NCI-H69 (cell line): ENCODE results near the gene NDUFA7.
"Not testable (repeated sequence)": the region's sequence is repeated elsewhere in the genome, so short reads cannot be mapped to it uniquely, and the experiment has no call there.

Source experiments
- DNase-seq: peaks from one replicate; lab custom pipeline; 2025; lab: John Stamatoyannopoulos, UW

NDUFA7 gene

DNA sequence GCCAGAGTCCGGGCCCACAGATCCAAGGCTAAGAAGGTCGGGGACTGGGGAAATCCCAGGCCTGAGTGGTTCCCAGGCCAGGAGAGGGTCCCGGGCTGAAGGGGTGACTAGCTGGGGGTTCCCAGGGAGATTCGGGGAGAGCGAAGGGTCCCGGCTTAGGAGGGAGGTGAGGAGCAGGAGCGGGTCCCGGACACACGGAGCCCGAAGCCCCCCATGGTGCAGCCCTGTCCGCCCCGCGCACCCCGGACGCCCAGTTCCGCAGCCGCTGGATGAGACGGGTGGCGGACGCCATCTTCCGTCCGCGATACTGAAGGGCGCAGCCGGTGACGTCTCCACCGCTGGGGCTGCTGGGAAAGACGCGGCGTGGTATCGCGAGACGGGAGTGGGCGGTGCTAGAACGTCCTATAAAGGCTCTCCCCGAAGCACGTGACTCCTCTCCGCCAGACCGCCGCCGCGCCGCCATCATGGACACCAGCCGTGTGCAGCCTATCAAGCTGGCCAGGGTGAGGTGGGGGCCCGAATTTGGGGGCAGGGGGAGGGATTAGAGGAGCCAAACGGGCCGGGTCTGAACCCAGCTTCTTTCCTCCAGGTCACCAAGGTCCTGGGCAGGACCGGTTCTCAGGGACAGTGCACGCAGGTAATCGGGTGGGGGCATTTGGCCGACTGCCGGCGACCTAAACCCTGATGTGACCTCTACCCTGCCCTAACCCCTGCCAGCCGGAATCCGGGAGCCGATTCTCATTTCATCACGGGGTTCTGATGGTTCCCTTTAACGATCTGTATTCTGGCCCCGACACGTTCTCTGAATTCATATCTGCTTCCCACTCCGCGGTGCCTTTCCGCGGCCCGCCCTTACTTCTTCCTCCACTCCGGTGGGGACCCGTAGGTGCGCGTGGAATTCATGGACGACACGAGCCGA, at the start of gene NDUFA7, which contains the start of gene RPS28:
TSS of gene NDUFA7 (minus strand) at position 309 of the 919 bp plus-strand sequence. CDS start at position 292, 17 bp downstream.
TSS of gene RPS28 (plus strand) at position 430 of the 919 bp plus-strand sequence. CDS start at position 465, 35 bp downstream.
- peak; percentile 97 for DNase-seq

DNA sequence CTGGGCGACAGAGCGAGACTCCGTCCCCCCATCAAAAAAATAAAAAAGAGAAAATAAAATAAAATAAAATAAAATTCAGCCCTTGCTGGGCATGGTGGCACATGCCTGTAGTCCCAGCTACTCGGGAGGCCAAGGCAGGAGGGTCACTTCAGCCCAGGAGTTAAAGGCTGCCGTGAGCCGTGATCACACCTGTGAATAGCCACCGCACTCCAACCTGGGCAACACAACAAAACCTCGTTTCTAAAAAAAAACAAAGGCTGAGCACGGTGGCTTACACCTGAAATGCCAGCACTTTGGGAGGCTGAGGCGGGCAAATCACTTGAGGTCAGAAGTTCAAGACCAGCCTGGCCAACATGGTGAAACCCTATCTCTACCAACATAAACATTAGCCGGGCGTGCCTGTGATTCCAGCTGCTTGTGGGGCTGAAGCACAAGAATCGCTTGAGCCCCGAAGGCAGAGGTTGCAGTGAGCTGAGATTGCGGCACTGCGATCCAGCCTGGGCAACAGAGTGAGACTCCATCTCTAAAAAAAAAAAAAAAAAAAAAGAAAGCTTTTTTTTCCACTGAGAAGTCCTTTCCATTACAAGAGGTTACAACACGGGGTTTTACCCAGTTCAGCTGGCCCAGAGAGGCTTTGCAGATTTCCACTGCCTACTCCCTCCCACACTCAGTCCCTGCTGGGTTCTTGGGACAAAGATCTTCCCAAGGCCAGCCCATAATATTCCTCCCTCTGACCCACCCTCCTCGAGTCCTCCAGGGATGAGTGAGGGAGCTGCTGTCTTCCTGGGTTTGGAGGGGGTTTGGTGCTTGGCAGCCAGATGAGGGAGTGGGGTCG, 49.2 kb upstream of the NDUFA7 start:
- DNase-seq, result no peak

DNA sequence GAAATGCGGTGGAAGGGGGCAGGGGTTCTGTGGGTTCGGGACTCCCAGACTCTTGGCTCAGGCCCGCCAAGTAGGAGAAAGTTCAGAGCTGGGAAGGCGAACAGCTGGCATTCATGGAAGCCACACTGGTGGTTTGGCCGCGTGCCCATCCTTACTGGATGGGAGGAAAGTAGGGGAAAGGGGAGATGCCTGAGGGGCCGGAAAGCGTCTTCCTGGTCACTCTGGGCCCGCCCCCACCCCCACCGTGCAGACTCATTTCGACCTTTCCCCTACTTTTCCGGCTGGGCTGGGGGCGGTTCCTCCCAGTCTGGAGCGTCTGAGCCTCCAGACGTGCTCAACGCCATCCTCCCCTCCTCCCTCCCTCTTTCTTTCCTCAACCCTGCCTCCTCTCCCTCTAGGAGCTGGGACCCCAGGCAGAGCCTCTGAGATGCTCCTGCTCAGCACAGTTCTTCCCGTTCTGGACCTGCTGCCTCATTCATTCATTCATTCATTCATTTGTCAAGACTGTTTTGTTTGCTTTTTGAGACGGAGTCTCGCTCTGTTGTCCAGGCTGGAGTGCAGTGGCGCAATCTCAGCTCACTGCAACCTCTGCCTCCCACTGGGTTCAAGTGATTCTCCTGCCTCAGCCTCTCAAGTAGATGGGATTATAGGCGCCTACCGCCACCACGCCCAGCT, 46.3 kb upstream of the NDUFA7 start:
- DNase-seq, result peak; percentile 97

DNA sequence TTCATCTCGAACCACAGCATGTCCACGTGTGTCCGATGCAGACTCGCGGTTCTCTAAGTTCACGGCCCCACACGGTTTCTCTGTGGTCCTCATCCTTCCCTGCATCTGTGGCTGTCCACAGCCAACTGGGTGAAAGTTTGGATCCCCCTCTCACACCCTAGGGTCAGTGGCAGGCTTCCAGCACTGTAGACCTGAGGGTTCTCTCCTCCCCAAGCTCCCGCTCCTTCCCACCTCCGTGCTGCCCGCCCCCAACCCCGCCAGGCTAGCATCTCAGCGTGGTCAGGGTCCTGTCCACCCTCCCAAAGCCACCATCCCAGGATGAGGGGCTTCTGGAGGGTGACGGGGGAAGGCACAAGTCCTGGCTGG, 45.8 kb upstream of the NDUFA7 start:
- no peak for DNase-seq

DNA sequence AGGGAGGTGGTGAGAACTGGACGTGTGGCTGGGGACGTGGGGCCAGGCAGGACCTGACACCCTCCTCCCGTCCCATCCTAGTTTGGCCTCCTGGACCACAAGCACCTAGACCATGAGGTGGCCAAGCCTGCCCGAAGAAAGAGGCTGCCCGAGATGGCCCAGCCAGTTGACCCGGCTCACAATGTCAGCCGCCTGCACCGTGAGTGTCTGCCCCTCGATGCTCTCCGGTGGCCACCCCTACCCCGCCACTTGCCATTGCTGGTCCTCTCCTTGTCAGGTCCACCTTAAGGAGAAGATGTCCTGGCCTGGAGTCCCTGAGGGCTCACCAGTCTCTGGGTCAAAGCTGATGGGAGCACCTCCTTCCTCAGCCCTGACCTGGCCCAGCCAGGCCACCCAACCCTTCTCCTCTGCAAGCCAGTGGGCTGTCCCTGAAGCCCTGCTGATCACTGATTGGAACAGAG, 45.0 kb upstream of the NDUFA7 start:
- DNase-seq, result no peak

DNA sequence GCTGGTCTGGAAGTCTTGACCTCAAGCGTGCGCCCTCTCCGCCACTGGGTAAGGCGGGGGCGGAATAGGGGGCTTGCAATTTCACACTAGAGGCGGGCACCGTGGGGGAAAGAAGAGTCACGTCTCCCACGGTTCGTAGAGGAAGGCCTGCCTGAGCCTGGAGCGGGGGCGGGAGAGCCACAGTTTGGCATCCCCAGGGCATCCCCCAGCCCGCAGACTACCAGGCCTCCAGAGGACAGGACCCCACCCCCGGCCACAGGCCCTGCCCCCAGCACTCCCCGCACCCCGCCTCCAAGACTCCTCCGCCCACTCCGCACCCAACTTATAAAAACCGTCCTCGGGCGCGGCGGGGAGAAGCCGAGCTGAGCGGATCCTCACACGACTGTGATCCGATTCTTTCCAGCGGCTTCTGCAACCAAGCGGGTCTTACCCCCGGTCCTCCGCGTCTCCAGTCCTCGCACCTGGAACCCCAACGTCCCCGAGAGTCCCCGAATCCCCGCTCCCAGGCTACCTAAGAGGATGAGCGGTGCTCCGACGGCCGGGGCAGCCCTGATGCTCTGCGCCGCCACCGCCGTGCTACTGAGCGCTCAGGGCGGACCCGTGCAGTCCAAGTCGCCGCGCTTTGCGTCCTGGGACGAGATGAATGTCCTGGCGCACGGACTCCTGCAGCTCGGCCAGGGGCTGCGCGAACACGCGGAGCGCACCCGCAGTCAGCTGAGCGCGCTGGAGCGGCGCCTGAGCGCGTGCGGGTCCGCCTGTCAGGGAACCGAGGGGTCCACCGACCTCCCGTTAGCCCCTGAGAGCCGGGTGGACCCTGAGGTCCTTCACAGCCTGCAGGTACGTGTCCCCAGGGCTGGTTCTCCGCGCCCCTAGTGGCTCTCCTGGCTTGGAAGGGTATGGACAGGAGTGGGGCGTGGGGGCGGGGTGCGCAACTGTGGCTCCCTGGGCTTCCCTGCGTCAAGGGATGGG, 42.9 kb upstream of the NDUFA7 start, which contains the start of gene ANGPTL4:
TSS of gene ANGPTL4 (plus strand) at position 353 of the 969 bp plus-strand sequence. CDS start at position 520, 167 bp downstream.
- peak; percentile 46 for DNase-seq

DNA sequence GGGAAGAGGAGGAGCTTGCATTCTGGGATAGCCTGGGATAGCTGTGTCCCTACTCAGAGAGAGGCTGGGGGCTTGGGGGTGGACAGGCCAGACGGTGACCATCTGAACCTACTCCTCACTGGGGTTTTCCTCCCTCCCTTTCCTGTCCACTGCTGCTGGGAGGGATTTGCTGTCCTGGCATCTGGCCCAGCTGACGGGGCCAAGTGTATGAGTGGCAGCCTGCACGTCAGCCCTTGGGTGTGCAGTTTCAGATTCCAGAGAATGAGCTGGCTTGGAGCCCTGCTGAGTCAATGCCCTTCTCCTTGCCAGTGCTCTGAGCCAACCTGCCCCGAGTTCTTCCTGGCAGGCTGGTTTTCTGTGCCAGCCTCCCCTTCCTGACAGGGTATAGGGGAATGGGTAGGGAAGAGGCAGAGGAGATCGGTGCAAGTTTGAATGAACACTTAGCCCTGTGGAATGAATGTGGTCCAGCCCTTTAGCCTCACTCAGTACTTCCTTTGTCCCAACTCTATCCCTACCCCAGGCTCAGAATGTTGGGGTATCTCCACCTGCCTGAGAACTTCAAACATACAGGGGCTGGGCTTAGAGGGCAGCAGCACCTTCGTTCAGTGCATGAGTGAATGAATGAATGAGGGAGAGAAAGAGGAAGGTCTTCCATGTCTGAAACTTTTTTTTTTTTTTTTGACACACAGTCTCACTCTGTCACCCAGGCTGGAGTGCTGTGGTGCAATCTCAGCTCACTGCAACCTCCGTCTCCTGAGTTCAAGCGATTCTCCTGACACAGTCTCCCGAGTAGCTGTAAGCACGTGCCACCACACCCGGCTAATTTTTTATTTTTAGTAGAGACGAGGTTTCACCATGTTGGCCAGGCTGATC, 41.0 kb upstream of the NDUFA7 start:
- peak; percentile 86 for DNase-seq

DNA sequence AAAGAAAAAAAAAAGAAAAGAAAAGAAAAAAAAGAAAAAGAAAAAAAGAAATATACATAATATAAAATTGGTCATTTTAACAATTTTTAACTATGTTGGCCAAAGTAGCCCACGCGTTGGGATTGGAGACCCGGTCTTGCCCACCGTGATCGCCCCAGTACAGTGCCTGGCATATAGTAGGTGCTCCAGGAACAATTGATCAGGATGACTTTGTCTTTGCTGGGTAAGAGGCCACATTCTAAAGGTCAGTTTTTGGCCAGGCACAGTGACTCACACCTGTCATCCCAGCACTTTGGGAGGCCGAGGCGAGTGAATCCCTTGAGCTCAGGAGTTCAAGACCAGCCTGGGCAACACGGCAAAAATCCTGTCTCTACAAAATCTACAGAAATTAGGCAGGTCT, 39.0 kb upstream of the NDUFA7 start:
- no peak for DNase-seq

DNA sequence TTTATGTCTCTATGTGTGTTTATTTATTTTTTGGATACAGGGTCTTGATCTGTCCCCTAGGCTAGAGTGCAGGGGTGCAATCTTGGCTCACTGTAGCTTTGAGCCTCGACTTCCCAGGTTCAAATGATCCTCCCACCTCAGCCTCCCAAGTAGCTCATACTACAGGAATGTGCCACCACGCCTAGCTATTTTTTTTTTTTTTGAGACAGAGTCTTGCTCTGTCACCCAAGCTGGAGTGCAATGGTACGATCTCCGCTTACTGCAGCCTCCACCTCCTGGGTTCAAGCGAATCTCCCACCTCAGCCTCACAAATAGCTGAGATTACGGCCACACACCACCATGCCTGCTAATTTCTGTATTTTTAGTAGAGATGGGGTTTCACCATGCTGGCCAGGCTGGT, 37.8 kb upstream of the NDUFA7 start:
- DNase-seq, result no peak

DNA sequence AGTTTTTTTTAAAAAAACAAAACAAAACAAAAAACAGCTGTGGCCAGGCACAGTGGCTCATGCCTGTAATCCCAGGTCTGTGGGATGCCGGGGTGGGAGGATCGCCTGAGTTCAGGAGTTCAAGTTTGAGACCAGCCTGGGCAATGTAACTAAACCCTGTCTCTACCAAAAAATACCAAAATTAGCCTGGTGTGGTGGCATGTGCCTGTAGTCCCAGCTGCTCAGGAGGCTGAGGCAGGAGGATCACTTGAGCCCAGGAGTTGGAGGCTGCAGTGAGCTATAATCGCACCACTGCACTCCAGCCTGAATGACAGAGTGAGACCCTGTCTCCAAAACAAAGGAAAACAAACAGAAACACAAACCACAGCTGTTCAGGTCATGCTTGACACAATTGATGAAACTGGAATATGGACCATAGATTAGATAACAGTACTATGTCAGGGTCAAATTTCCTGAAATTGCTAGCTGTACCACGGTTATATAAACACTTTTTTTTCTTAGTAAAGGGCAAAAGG, 35.9 kb upstream of the NDUFA7 start:
- no peak for DNase-seq

DNA sequence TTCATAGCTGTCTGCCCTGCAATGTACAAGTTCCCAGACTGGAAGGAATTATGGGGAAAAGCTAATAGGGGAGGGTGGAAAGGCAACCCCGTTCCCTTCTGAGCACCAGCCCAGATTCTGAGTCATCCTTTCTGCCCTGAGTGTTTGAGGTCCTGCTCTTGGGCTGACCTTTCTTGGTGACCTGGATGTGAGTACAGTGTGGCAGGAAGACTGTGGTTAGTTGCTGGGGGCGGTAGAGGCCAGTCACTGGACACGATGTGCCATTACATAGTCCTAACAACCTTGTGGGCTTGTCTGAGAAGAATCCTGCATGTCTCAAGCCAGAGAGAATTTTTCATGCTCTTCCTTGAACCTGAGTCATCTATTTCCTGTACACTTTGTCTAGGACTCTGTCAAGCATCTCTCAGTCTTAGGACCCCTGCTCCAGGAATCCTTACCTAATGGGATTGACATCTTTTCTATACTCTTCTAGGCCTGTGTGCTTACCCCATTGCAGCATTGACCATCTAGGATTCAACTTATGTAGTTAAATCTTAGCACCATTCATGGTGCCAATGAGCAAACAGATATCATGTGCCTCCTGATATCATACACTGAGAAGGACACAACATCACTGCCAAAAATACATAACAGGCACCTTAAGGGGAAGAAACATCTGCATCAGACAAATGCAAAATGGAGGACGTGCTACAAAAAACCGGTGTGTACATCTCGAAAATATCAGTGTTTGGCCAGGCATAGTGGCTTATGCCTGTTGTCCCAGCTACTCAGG, 34.6 kb upstream of the NDUFA7 start:
- no peak for DNase-seq

DNA sequence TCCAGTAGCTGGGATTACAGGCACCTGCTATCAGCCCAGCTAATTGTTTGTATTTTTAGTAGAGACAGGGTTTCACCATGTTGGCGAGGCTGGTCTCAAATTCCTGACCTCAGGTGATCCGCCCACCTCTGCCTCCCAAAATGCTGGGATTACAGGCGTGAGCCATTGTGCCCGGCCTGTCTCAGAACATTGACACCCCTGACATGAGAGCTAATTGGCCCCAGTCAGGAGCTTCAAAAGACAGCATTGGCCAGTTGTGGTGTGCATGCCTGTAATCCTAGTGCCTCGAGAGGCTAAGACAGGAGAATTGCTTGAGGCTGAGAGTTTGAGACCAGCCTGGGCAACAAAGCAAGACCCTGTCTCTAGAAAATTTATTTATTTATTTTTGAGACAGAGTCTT, 31.7 kb upstream of the NDUFA7 start:
- not testable (repeated sequence) for DNase-seq

DNA sequence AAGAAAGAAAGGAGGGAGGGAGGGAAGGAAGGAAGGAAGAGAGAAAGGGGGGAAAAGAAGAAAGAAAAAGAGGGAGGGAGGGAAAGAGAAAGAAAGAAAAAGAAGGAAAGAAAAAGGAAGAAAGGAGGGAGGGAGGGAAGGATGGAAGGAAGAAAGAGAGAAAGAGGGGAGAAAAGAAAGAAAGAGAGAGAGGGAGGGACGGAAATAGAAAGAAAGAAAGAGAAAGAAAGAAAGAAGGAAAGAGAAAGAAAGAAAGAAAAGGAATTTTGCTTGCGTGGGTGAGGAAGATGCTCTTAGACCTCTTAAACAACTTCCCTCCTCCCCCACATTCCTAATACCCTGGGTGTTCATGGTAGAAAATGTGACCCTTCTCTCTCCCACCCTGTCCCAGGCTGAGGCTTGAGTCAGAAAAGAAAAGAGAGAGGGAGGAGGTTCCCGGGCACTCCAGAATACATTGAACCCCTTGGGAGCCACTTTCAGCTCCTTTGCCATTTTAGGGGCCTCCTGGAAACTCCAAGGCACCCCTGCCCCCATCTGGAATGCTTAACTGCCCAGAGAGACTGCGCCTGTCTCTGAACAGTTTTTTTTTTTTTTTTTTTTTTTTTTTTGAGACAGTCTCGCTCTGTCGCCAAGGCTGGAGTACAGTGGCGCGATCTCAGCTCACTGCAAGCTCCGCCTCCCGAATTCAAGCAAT, 31.1 kb upstream of the NDUFA7 start:
- no peak for DNase-seq

DNA sequence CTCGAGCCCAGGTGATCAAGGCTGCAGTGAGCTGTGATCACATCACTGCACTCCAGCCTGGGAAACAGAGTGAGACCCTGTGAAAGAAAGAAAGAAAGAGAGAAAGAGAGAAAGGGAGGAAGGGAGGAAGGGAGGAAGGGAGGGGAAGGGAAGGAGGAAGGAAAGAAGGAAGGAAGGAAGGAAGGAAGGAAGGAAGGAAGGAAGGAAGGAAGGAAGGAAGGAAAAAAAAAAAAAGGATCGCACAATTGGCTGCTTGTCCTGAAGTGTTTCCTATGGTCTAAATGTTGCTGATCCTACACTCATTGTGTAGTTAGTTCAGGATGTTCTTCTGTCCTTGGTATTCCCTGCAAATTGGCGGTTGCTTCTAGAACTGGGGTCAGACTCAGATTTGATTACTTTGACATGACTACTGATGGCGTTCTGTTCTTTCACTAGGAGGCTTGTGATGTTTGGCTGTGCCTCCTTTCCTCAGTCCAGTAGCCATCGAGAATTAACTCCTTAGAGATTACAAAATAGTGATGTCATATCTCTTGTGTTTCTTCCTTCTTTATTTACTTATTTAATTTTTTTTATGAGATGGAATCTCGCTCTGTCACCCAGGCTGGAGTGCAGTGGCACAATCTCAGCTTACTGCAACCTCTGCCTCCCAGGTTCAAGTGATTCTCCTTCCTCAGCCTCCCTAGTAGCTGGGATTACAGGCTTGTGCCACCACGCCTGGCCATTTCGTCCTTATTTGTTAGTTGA, 28.6 kb upstream of the NDUFA7 start:
- DNase-seq, result not testable (repeated sequence)

DNA sequence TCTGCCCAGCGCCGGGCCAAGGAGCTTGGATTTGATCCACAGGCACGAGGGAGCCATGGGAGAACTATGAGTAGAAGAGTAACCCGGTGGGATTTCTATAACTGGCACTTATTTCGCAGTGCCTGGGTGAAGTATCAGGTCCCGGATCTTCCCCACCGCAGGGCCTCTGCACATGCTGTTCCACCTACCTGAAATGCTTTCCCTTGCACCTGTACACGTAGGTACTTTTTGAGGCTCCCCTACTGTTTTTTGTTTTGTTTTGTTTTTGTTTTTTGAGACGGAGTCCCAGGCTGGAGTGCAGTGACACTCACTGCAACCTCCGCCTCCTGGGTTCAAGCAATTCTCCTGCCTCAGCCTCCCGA, 22.3 kb upstream of the NDUFA7 start:
- no peak for DNase-seq

DNA sequence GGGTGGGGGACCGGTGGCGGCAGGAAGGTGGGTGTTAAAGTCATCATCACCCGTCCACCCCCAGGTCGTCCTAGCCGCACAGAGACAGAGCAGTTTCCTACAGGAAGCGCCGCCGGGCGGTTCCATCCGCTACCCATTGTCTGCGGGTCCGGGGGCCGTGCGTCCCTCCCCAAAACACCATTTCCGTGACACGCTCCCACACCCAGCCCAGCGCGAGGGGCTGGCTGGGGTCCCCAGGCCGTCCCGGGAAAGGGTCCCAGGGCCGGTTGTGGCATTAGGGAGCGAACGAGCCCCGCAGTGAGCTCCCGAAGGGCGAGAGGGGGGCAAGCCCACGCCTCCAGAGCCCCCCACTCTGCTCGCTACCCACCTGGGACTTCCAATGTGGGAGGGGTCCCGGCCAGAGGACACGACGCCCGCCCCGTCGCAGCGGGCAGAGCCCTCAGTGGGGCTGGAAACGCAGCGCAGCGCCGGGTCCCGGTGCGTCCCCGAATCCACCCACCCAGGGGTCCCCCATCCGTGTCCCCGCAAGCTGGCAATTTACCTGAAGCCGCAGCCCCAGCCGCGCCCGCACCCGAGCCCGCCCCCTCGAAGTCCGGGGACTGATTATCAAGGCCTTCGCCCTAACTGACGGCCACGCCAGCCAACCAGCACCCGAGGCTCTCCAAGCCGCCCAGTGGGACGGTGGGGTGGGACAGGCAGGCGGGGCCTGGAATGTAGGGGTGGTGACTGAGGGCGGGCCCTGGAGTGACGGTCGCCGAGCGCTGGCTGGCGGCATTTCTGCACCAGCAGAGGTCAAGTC, 21.7 kb upstream of the NDUFA7 start, which contains the start of gene KANK3:
TSS of gene KANK3 (minus strand) at position 579 of the 799 bp plus-strand sequence. CDS start 5,434 bp downstream, outside the sequence.
- peak; percentile 95 for DNase-seq

DNA sequence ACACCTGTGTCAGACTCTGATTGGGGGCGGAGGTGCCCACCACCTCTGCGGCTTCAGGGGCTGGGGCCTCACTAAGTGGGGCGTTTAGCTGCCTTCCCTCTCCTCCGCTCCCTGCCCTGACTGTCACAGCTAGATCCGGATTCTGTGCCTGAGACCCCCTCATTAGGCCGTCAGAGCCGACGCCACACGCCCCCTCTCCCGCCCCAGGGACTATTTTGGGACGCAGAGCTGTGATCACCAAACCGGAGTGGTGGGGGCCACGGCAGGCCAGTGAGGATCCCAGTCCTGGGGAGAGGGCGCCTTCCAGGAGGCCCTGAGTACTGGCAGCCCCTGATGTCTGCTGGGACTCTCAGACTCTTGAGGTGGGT, 21.1 kb upstream of the NDUFA7 start:
- no peak for DNase-seq
